ENCODE data around the gene SURF4. TPM values are rescaled to one million over a fixed set of nuclear protein-coding genes. Genes with fewer than 3 reads are reported as not detected.
A peak's percentile ranks its signal among the peaks of the same experiment; 100 is the strongest.

The SURF4 gene
- total RNA-seq, 1 experiment from 2014 or later, result 171 TPM

- ChIA-PET POLR2A (interaction anchor here (0.7 to 2.0 kb wide), 4 partner anchors 8 to 111 kb away, joined by 3 to 10 read pairs (median 5); partner anchors contain the start of genes CACFD1, REXO4, SURF1 and SURF2), CTCF (interaction anchor here (1.1 to 2.3 kb wide), 5 partner anchors 8 to 163 kb away, joined by 3 to 8 read pairs (median 6); partner anchors contain the start of genes SURF1 and SURF2)
- Mint-ChIP-seq H3K9me3 (no peaks in the 10 kb centered on the region), H3K27ac (peak overlapping the region; percentile 95), H3K27me3 (ENCODE audit: low read depth) (no peaks in the 10 kb centered on the region; the same call in 1 of the 2 replicates), H3K4me3 (peak overlapping the region; percentile 98), H3K4me1 (peaks cover 26% of the 10 kb centered on the region), H3K36me3 (peaks cover 69% of the 10 kb centered on the region)
- no peak for DNase-seq (ENCODE audit: low spot score)
- no peak for ATAC-seq
- TF ChIP-seq GRHL2 (CRISPR knock-in tag; IDR thresholded peaks at IDR 0.05; ENCODE audit: insufficient replicate concordance, severe bottlenecking) (no peak), ZNF425 (CRISPR knock-in tag; conservative IDR thresholded peaks at IDR 0.05) (0 out of 2 replicates have a peak, but pooled peaks have one; percentile 35), FOXP4 (CRISPR knock-in tag; IDR thresholded peaks at IDR 0.05) (0 out of 2 replicates have a peak, but pooled peaks have one; percentile 7), ARID4B (CRISPR knock-in tag; IDR thresholded peaks at IDR 0.05; ENCODE audit: borderline replicate concordance) (peak; percentile 15; the same call in 1 of the 2 replicates), ZNF317 (CRISPR knock-in tag; IDR thresholded peaks at IDR 0.05; ENCODE audit: borderline replicate concordance, low read depth) (no peak), RORB (CRISPR knock-in tag; IDR thresholded peaks at IDR 0.05) (no peak), JAZF1 (CRISPR knock-in tag; IDR thresholded peaks at IDR 0.05) (no peak), ZNF512 (CRISPR knock-in tag; IDR thresholded peaks at IDR 0.05; ENCODE audit: borderline replicate concordance) (0 out of 2 replicates have a peak, but pooled peaks have one; percentile 35), NFYB (CRISPR knock-in tag; conservative IDR thresholded peaks at IDR 0.05; ENCODE audit: low read depth) (no peak), MAX (CRISPR knock-in tag; IDR thresholded peaks at IDR 0.05) (no peak), TCF7 (CRISPR knock-in tag; IDR thresholded peaks at IDR 0.05; ENCODE audit: low read depth) (0 out of 2 replicates have a peak, but pooled peaks have one; percentile 75), ZNF671 (CRISPR knock-in tag; IDR thresholded peaks at IDR 0.05) (no peak), SMAD3 (CRISPR knock-in tag; IDR thresholded peaks at IDR 0.05; ENCODE audit: borderline replicate concordance) (0 out of 2 replicates have a peak, but pooled peaks have one; percentile 13), GTF2I (CRISPR knock-in tag; conservative IDR thresholded peaks at IDR 0.05) (no peak), ZNF219 (CRISPR knock-in tag; IDR thresholded peaks at IDR 0.05; ENCODE audit: borderline replicate concordance) (no peak), NFATC4 (CRISPR knock-in tag; IDR thresholded peaks at IDR 0.05) (peak; percentile 74; the same call in 1 of the 2 replicates)
Observed at GRCh38 chr9:133348718-133349573, 26.9 kb downstream of the SURF4 start.
